Mesendoderm (in vitro differentiated cells): Measurements from ENCODE around the gene DLGAP3.

Source experiments
- DNase-seq: peaks from one replicate; pipeline ENCODE4 v3.0.0; 2013
- H2AK5ac ChIP-seq: 2 replicates; pipeline ENCODE4 v1.6.1; 2013; ENCODE audit warnings: low read length, inconsistent platforms
- H2BK120ac ChIP-seq: 2 replicates; pipeline ENCODE4 v1.6.1; 2013; ENCODE audit warnings: low read depth, mild to moderate bottlenecking, low read length, moderate library complexity, mixed read lengths
- H2BK15ac ChIP-seq: replicated peaks from 2 replicates; pipeline ENCODE4 v1.6.1; 2013; ENCODE audit warnings: low read depth, mild to moderate bottlenecking, moderate library complexity
- H2BK5ac ChIP-seq: 2 replicates; pipeline ENCODE4 v1.6.1; 2013; ENCODE audit warnings: low read length, inconsistent platforms
- H3K18ac ChIP-seq: 2 replicates; pipeline ENCODE4 v1.6.1; 2013; ENCODE audit warnings: mild to moderate bottlenecking, low read length, mixed read lengths
- H3K23ac ChIP-seq: one replicate; pipeline ENCODE4 v1.6.1; 2013; ENCODE audit warnings: low read length
- H3K27ac ChIP-seq: 2 replicates; pipeline ENCODE4 v1.5.1; 2013; ENCODE audit warnings: low read depth, mild to moderate bottlenecking, inconsistent platforms, low read length, moderate library complexity
- H3K27me3 ChIP-seq: 2 replicates; pipeline ENCODE4 v1.6.1; 2013; ENCODE audit warnings: low read length, control low read depth, mild to moderate bottlenecking, inconsistent platforms; ENCODE audit not compliant: insufficient read depth, poor library complexity
- H3K36me3 ChIP-seq: 2 replicates; pipeline ENCODE4 v1.6.1; 2013; ENCODE audit warnings: low read length, inconsistent platforms; ENCODE audit not compliant: control insufficient read depth, insufficient read depth
- H3K4ac ChIP-seq: one replicate; pipeline ENCODE4 v1.6.1; 2013; ENCODE audit warnings: low read depth, mild to moderate bottlenecking, low read length, moderate library complexity
- H3K4me1 ChIP-seq: 2 replicates; pipeline ENCODE4 v1.6.1; 2013; ENCODE audit warnings: low read depth, low read length, inconsistent platforms; ENCODE audit not compliant: control insufficient read depth
- H3K4me2 ChIP-seq: 2 replicates; pipeline ENCODE4 v1.6.1; 2013; ENCODE audit warnings: low read length
- H3K4me3 ChIP-seq: 2 replicates; pipeline ENCODE4 v1.5.1; 2013; ENCODE audit warnings: mild to moderate bottlenecking, low read length
- H3K56ac ChIP-seq: one replicate; pipeline ENCODE4 v1.6.1; 2013; ENCODE audit warnings: low read length
- H3K79me1 ChIP-seq: 2 replicates; pipeline ENCODE4 v1.6.1; 2013; ENCODE audit warnings: low read length, inconsistent platforms
- H3K79me2 ChIP-seq: 2 replicates; pipeline ENCODE4 v1.6.1; 2013; ENCODE audit warnings: mild to moderate bottlenecking, low read length; ENCODE audit not compliant: control insufficient read depth, insufficient read depth
- H3K9ac ChIP-seq: 2 replicates; pipeline ENCODE4 v1.6.1; 2013; ENCODE audit warnings: low read length, inconsistent platforms
- H4K5ac ChIP-seq: one replicate; pipeline ENCODE4 v1.6.1; 2013; ENCODE audit warnings: low read length
- H4K8ac ChIP-seq: one replicate; pipeline ENCODE4 v1.6.1; 2013; ENCODE audit warnings: low read depth, mild to moderate bottlenecking, control low read depth, low read length, moderate library complexity
- WGBS: extraction: QIAGEN DNeasy Blood & Tissue Kit; methylation state at CpG from one replicate; pipeline ENCODE4 v1.1.7; 2013; ENCODE audit warnings: low lambda C conversion rate, missing lambda C conversion rate; ENCODE audit not compliant: insufficient coverage; ENCODE audit errors: extremely low coverage; 5-methylcytosine and 5-hydroxymethylcytosine counted together

The DLGAP3 gene

GRCh38 chr1:34852677-34853217 is 76.7 kb downstream of the DLGAP3 start:
- no CpG with 5 or more reads among the region's 6 CpGs for WGBS
- peak; percentile 99 for DNase-seq
- Histone ChIP-seq H4K8ac (no peak overlapping the region), H3K79me1 (peaks cover 16% of the 10 kb centered on the region), H3K79me2 (peaks cover 5% of the 10 kb centered on the region), H3K9ac (no peak overlapping the region), H3K4me1 (peaks cover 2% of the 10 kb centered on the region), H3K4me3 (no peak overlapping the region), H3K4me2 (no peak overlapping the region), H2BK120ac (no peak overlapping the region), H3K23ac (no peak overlapping the region), H2BK5ac (no peak overlapping the region), H3K27me3 (no peaks in the 10 kb centered on the region), H3K27ac (no peak overlapping the region), H3K4ac (no peak overlapping the region), H3K18ac (no peak overlapping the region), H2AK5ac (no peak overlapping the region), H2BK15ac (no peak overlapping the region), H3K56ac (no peak overlapping the region), H3K36me3 (peaks cover 4% of the 10 kb centered on the region), H4K5ac (no peak overlapping the region)

GRCh38 chr1:34851431-34852105 is 77.9 kb downstream of the DLGAP3 start:
- H3K27me3 ChIP-seq, result no peaks in the 10 kb centered on the region
- no CpG with 5 or more reads among the region's 13 CpGs for WGBS
- H2AK5ac ChIP-seq, result no peak overlapping the region
- H3K4me1 ChIP-seq, result peaks cover 2% of the 10 kb centered on the region
- H3K4me3 ChIP-seq, result no peak overlapping the region
- no peak overlapping the region for H2BK15ac ChIP-seq
- no peak overlapping the region for H3K9ac ChIP-seq
- peaks cover 4% of the 10 kb centered on the region for H3K36me3 ChIP-seq
- H3K56ac ChIP-seq, result peak overlapping the region; percentile 0
- H3K4me2 ChIP-seq, result no peak overlapping the region
- no peak overlapping the region for H2BK120ac ChIP-seq
- H4K5ac ChIP-seq, result no peak overlapping the region
- H3K79me1 ChIP-seq, result peaks cover 14% of the 10 kb centered on the region
- H3K79me2 ChIP-seq, result no peaks in the 10 kb centered on the region
- H3K4ac ChIP-seq, result no peak overlapping the region
- H3K23ac ChIP-seq, result no peak overlapping the region
- no peak overlapping the region for H3K27ac ChIP-seq
- no peak overlapping the region for H3K18ac ChIP-seq
- H2BK5ac ChIP-seq, result no peak overlapping the region
- no peak for DNase-seq
- H4K8ac ChIP-seq, result no peak overlapping the region

- no peak overlapping the region for H4K8ac ChIP-seq
- peak overlapping the region; percentile 43 for H2BK5ac ChIP-seq
- H3K18ac ChIP-seq, result no peak overlapping the region
- no peaks in the 10 kb centered on the region for H3K27me3 ChIP-seq
- peak overlapping the region; percentile 59 for H3K56ac ChIP-seq
- H3K79me1 ChIP-seq, result peaks cover 10% of the 10 kb centered on the region
- H3K27ac ChIP-seq, result no peak overlapping the region
- H3K4me2 ChIP-seq, result no peak overlapping the region
- peaks cover 3% of the 10 kb centered on the region for H3K36me3 ChIP-seq
- no peaks in the 10 kb centered on the region for H3K79me2 ChIP-seq
- H4K5ac ChIP-seq, result no peak overlapping the region
- H3K23ac ChIP-seq, result peak overlapping the region; percentile 56
- no peak overlapping the region for H2BK15ac ChIP-seq
- no CpG with 5 or more reads among the region's 6 CpGs for WGBS
- peak overlapping the region; percentile 12 for H3K9ac ChIP-seq
- H3K4ac ChIP-seq, result no peak overlapping the region
- H3K4me3 ChIP-seq, result no peak overlapping the region
- peaks cover 2% of the 10 kb centered on the region for H3K4me1 ChIP-seq
- H2AK5ac ChIP-seq, result no peak overlapping the region
- DNase-seq, result no peak
- no peak overlapping the region for H2BK120ac ChIP-seq
Measured at GRCh38 chr1:34850382-34850781, 79.1 kb downstream of the DLGAP3 start.

GRCh38 chr1:34847094-34847493 is 82.4 kb downstream of the DLGAP3 start:
- Histone ChIP-seq H4K5ac (no peak overlapping the region), H3K4me3 (no peak overlapping the region), H3K36me3 (no peaks in the 10 kb centered on the region), H2BK120ac (no peak overlapping the region), H3K4me1 (peaks cover 25% of the 10 kb centered on the region), H3K27ac (peak overlapping the region; percentile 25), H3K4ac (no peak overlapping the region), H3K79me2 (no peaks in the 10 kb centered on the region), H4K8ac (no peak overlapping the region), H2BK5ac (peak overlapping the region; percentile 48), H2AK5ac (no peak overlapping the region), H3K56ac (no peak overlapping the region), H3K79me1 (peaks cover 8% of the 10 kb centered on the region), H3K23ac (no peak overlapping the region), H2BK15ac (no peak overlapping the region), H3K4me2 (no peak overlapping the region), H3K9ac (no peak overlapping the region), H3K27me3 (no peaks in the 10 kb centered on the region), H3K18ac (no peak overlapping the region)
- no peak for DNase-seq
- no CpG with 5 or more reads among the region's 7 CpGs for WGBS

- H2BK15ac ChIP-seq, result no peak overlapping the region
- no peak for DNase-seq
- no peak overlapping the region for H3K4ac ChIP-seq
- peak overlapping the region; percentile 9 for H3K23ac ChIP-seq
- peak overlapping the region; percentile 28 for H3K9ac ChIP-seq
- H3K79me2 ChIP-seq, result no peaks in the 10 kb centered on the region
- no peaks in the 10 kb centered on the region for H3K27me3 ChIP-seq
- no CpG with 5 or more reads among the region's 2 CpGs for WGBS
- H3K36me3 ChIP-seq, result no peaks in the 10 kb centered on the region
- no peak overlapping the region for H3K4me2 ChIP-seq
- peak overlapping the region; percentile 83 for H2BK5ac ChIP-seq
- H3K27ac ChIP-seq, result peak overlapping the region; percentile 62
- peak overlapping the region; percentile 55 for H2AK5ac ChIP-seq
- no peak overlapping the region for H3K4me3 ChIP-seq
- no peak overlapping the region for H4K8ac ChIP-seq
- H3K18ac ChIP-seq, result no peak overlapping the region
- H4K5ac ChIP-seq, result no peak overlapping the region
- peaks cover 25% of the 10 kb centered on the region for H3K4me1 ChIP-seq
- H3K56ac ChIP-seq, result peak overlapping the region; percentile 63
- no peak overlapping the region for H2BK120ac ChIP-seq
- peaks cover 3% of the 10 kb centered on the region for H3K79me1 ChIP-seq
Measured at GRCh38 chr1:34846265-34846664, 83.2 kb downstream of the DLGAP3 start.
